Uterus (tissue), 4 donors: ENCODE results near the gene HID1. TPM values are rescaled to one million over a fixed set of nuclear protein-coding genes. Genes with fewer than 3 reads are reported as not detected.

Source experiments
- DNase-seq, 2 donors: peaks; one replicate each; pipeline ENCODE4 v3.0.0-alpha.2; 2019 to 2020
- H3K27ac ChIP-seq, 2 donors: fragments of 200-600 bp; sonication (generic); 1 replicate in 1 of 2; 2 replicates in 1 of 2; pipeline ENCODE4 v1.5.1; 2016 to 2018
- H3K27me3 ChIP-seq, 2 donors: fragments of 200-600 bp; sonication (generic); one replicate each; pipeline ENCODE4 v1.5.1; 2018 to 2019; ENCODE audit warnings: control low read depth in 1 of 2
- H3K36me3 ChIP-seq, 2 donors: fragments of 200-600 bp; sonication (generic); one replicate each; pipeline ENCODE4 v1.5.1; 2019; ENCODE audit warnings: control low read depth in 1 of 2
- H3K4me1 ChIP-seq, 2 donors: fragments of 200-600 bp; sonication (generic); one replicate each; pipeline ENCODE4 v1.5.1; 2018 to 2019; ENCODE audit warnings: control low read depth in 1 of 2
- H3K4me3 ChIP-seq, 2 donors: fragments of 200-600 bp; sonication (generic); 1 replicate in 1 of 2; 2 replicates in 1 of 2; pipeline ENCODE4 v1.5.1; 2018 to 2019; ENCODE audit warnings: mild to moderate bottlenecking in 1 of 2
- H3K9me3 ChIP-seq, 2 donors: fragments of 200-600 bp; sonication (generic); one replicate each; pipeline ENCODE4 v1.5.1; 2019; ENCODE audit warnings: control low read depth in 1 of 2
- CTCF ChIP-seq, 4 experiments: fragments of 200-600 bp in 2 of 4; fragments of 450-650 bp in 2 of 4; sonication (generic) in 2 of 4; IDR thresholded peaks; one replicate each; pipeline ENCODE4 v1.5.1; 2016 to 2019; ENCODE audit warnings: antibody characterized with exemption in 4 of 4, mild to moderate bottlenecking in 2 of 4, moderate library complexity in 1 of 4
- POLR2A ChIP-seq, 2 donors: fragments of 450-650 bp; IDR thresholded peaks; one replicate each; pipeline ENCODE4 v1.6.1; 2016; ENCODE audit warnings: antibody characterized with exemption in 2 of 2, mild to moderate bottlenecking in 1 of 2, moderate library complexity in 1 of 2
- intact Hi-C: fragments of 100-400 bp; cut with DNase I; formaldehyde crosslinking; loops from one replicate; pipeline ENCODE4 v1.15.1; 2023; ENCODE audit warnings: low total_unique reads
- total RNA-seq, 4 donors: library from RNA; depleted of rRNA in 3 of 4; stranded (reverse); fragments of >200 nt in 3 of 4; gene quantifications; one replicate each; pipeline versions ENCODE4 v1.1.0 to v1.2.4, GENCODE V29; 2014 to 2023
- donor health status: DM: yes; HTN: yes; CAD: no.

The HID1 gene
- total RNA-seq, 4 donors from 2014 or later, result 4.4 to 46.2 (median 22.6) TPM

- no peaks in the 10 kb centered on the region for H3K9me3 ChIP-seq
- H3K27ac ChIP-seq, result no peak overlapping the region
- no peak for DNase-seq
- H3K27me3 ChIP-seq, result no peaks in the 10 kb centered on the region
- H3K4me1 ChIP-seq, result no peaks in the 10 kb centered on the region
- H3K4me3 ChIP-seq, result no peak overlapping the region
- intact Hi-C loops, result loop anchor here (10.0 kb wide), 1 partner anchor 209 kb away; the partner anchor contains the start of gene NHERF1
- no peak for TF ChIP-seq POLR2A (IDR thresholded peaks at IDR 0.05)
- H3K36me3 ChIP-seq, result no peaks in the 10 kb centered on the region
Measured at GRCh38 chr17:74954115-74954514, 18.4 kb downstream of the HID1 start.

GRCh38 chr17:74953134-74953687, 19.3 kb downstream of the HID1 start:
- Histone ChIP-seq H3K27ac (no peak overlapping the region), H3K9me3 (no peaks in the 10 kb centered on the region), H3K36me3 (no peaks in the 10 kb centered on the region), H3K4me1 (no peaks in the 10 kb centered on the region), H3K4me3 (no peak overlapping the region), H3K27me3 (no peaks in the 10 kb centered on the region)
- intact Hi-C loops, result loop anchor here (10.0 kb wide), 1 partner anchor 208 kb away; the partner anchor contains the start of gene NHERF1
- no peak for DNase-seq
- TF ChIP-seq CTCF (IDR thresholded peaks at IDR 0.05) (no peak), POLR2A (IDR thresholded peaks at IDR 0.05) (no peak)

GRCh38 chr17:74952431-74953133, 20.0 kb downstream of the HID1 start:
- no peaks in the 10 kb centered on the region for H3K9me3 ChIP-seq
- TF ChIP-seq CTCF (IDR thresholded peaks at IDR 0.05) (no peak), POLR2A (IDR thresholded peaks at IDR 0.05) (no peak)
- H3K27me3 ChIP-seq, result no peaks in the 10 kb centered on the region
- no peak overlapping the region for H3K27ac ChIP-seq
- no peak for DNase-seq
- no peak overlapping the region for H3K4me3 ChIP-seq
- H3K36me3 ChIP-seq, result no peaks in the 10 kb centered on the region
- no peaks in the 10 kb centered on the region for H3K4me1 ChIP-seq
- intact Hi-C loops, result loop anchor here (10.0 kb wide), 1 partner anchor 208 kb away; the partner anchor contains the start of gene NHERF1

GRCh38 chr17:74951680-74952421, 20.7 kb downstream of the HID1 start:
- TF ChIP-seq CTCF (IDR thresholded peaks at IDR 0.05) (no peak), POLR2A (IDR thresholded peaks at IDR 0.05) (no peak)
- H3K27me3 ChIP-seq, result no peaks in the 10 kb centered on the region
- H3K36me3 ChIP-seq, result no peaks in the 10 kb centered on the region
- H3K9me3 ChIP-seq, result no peaks in the 10 kb centered on the region
- H3K27ac ChIP-seq, result no peak overlapping the region
- no peaks in the 10 kb centered on the region for H3K4me1 ChIP-seq
- no peak for DNase-seq
- no peak overlapping the region for H3K4me3 ChIP-seq
- intact Hi-C loops, result loop anchor here (10.0 kb wide), 1 partner anchor 207 kb away; the partner anchor contains the start of gene NHERF1

GRCh38 chr17:74951065-74951464, 21.5 kb downstream of the HID1 start:
- no peaks in the 10 kb centered on the region for H3K36me3 ChIP-seq
- no peak overlapping the region for H3K27ac ChIP-seq
- intact Hi-C loops, result loop anchor here (10.0 kb wide), 1 partner anchor 206 kb away; the partner anchor contains the start of gene NHERF1
- TF ChIP-seq CTCF (IDR thresholded peaks at IDR 0.05), result no peak
- no peak for TF ChIP-seq POLR2A (IDR thresholded peaks at IDR 0.05)
- no peak for DNase-seq
- no peak overlapping the region for H3K4me3 ChIP-seq
- no peaks in the 10 kb centered on the region for H3K9me3 ChIP-seq
- no peaks in the 10 kb centered on the region for H3K27me3 ChIP-seq
- no peaks in the 10 kb centered on the region for H3K4me1 ChIP-seq
